ENCODE measurements around the gene NCOA6.

Gene NCOA6
- total RNA-seq, result 7.4 to 62.0 (median 13.4) reads per million in 18 experiments

DNA sequence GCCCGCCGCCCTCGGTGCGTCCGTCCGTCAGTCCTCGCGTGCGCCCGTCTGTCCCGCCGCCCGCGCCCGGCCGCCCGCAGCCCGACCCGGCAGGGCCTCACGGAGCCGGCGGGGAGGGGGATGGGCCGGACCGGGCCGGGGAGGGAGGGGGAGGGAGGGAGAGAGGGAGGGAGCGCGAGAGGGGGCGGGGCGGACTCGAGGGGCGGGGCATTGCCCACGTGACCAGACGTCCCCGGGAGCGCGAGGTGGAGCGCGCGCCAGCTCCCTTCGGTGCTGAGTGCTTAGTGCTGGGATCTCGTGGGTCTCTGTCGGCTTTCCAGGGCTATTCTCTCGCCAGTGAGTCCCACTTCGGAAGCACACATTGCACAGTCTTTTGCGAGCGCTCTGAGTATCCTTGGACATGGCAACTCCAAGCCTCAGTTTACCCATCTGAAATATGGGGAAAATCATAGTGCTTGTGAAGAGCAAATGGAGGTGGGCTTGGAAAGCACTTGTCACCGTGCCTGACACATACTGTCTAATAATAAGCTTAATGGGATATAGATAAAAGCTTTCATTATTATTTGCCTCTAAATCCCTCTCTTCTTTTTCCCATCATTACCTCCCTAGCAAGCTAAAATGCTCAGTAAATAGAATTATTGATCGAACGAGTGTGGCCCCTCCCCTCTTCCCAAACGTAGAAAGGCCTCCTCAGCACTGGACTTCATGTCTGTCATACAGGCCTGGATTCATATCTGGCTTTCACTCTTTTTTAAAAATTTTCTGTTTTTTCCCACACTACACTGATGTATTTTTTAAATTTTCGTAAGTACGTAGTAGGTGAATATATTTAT, at the start of gene NCOA6:
Gene NCOA6, minus strand, starts transcription at position 122 of the 833 bp plus-strand sequence. CDS start 43,296 bp downstream, outside the sequence.
- DNase-seq, result peak; percentile 80 to 86

- peak; percentile 86 to 91 for DNase-seq
Observed at GRCh38 chr20:34874094-34874654, 48.7 kb upstream of the NCOA6 start.

GRCh38 chr20:34873583-34874093, 48.2 kb upstream of the NCOA6 start:
- DNase-seq, result no peak

DNA sequence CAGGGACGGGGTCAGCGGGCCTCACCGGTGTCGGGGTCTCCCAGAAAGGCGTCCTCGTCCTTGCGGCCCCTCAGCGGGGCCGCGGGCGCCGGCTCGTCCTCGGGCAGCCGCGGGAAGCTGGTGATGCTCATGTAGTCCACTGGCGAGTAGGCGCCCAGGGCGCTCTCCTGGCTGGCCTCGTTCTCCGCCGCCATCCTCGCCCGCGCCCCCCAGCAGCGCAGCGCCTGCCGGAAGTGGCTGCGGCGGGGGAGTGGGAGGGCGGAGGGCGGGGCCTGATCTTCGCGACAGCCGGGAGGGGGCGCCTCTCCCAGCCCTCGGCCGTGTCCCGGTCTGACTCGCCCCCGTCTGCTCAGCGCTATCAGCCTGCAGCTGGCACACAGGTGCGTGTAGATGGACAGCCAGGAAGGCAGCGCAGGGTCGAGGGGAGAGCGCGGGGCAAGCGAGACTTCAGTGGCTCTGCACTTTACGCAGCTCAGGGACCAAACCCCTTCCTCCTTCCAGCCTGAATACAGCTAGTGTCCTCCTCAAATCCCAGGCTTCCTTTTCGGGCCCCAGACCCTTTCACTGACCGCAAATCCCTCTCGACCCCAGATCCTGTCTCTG, 47.3 kb upstream of the NCOA6 start, which contains the start of gene GGT7:
Gene GGT7, minus strand, starts transcription at position 235 of the 603 bp plus-strand sequence. Its CDS starts 41 bp downstream, at position 194.
- peak; percentile 60 to 76 for DNase-seq

- no peak for DNase-seq
Observed at GRCh38 chr20:34871966-34872621, 46.6 kb upstream of the NCOA6 start.

DNA sequence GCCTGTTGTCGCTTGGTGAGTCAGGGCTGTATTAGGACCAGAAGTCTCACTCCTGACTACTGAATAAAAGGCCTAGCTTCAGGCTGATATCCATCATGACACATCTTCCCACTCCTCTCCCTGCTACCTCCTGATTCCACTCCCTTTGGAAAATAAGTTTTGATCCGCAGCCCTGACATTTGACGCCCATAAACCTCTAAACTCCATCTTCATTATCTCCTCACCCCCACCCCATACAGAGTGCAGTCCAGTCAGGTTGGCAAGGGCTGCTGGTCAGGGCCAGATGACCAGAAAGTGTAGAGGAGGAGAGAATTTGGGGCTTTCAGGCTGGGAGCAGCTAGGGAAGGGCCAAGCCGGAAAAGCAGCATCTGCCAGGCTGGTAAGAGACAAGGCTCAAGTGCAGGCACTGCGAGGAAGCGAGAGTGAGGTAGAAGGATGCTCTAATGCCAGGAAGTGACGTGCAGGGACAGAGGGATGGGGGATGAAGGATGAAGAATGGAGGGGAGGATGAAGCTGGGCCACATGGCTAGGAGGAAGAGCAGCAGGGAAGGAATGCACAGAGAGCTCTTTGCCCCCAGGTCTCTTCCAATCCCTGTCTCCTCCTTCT, 46.0 kb upstream of the NCOA6 start:
- no peak for DNase-seq

GRCh38 chr20:34864216-34864615, 38.8 kb upstream of the NCOA6 start:
- no peak for DNase-seq

- no peak for DNase-seq
Observed at GRCh38 chr20:34863421-34863965, 38.0 kb upstream of the NCOA6 start.

DNA sequence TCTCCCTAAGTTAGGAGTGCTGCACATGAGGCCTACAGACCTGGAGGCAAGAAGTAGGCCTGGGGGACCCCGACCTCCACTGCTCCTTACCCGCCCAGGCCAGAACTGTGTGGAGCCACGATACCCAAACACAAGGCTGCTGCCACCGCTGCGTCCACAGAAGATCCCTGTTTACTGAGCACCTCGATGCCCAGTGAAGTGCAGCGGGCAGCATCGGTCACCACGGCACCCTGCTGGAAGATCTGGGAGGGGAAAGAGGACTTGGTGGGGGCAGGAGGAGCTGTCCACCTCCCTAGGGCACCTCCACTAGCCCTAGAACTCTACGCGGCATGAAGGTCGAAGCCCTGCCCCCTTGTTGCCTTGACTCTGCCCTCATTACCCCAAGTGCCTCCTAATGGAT, 37.3 kb upstream of the NCOA6 start:
- DNase-seq, result no peak

DNA sequence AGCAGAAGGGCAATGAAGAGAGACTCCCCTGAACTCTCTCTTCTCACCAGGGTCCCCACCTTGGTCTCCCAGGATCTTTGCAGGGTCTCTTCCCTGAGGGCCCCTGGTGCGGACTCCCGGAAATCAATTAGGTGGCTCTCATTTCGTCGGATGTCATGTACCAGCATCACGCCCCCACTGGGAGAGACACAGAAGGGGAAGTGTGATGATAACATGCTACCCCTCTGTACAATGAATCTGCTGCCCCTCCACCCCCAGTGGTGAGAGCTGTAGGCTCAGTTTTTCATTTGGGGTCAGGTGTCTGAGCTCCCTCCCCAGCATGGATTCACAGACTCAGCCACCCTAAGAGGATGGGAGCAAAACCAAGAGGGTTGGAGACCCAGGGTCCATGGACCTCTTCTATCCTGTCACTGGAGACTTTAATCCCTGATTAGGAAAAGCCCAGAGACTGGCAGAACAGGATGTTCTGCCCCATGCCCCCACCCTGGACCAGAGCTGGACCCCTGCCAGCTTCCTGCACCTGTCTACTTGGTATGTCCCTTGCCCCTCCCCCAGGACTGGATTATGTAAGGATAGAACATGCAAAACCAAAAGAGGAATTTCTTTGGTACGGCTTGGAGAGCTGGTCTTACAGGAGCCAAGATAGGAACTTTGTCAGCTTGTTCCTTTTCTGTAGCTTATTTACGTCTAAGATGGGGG, 36.1 kb upstream of the NCOA6 start:
- DNase-seq, result no peak

- no peak for DNase-seq
Observed at GRCh38 chr20:34859826-34860545, 34.5 kb upstream of the NCOA6 start.

GRCh38 chr20:34859367-34859766, 33.9 kb upstream of the NCOA6 start:
- no peak for DNase-seq

GRCh38 chr20:34852298-34852697, 26.8 kb upstream of the NCOA6 start:
- no peak for DNase-seq

DNA sequence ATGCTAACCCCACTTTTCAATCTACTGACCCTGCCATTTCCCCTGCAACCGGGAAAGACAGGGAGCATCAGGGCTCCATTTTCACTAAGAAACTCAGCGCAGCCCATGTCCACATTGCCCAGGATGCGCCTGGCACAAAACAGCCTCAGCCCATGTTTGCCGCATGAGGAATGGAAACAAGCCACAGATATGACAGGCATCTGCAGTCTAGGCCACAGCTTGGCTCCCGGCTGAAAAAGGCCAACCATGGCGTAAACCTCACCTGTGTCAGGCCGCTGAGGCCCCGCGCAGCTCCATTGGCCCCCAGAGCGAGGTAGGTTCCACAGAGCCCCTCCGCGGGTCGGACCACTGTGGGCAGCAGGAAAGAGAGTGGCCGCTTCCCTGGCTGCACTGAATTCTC, 25.5 kb upstream of the NCOA6 start:
- DNase-seq, result no peak

GRCh38 chr20:34849778-34850177, 24.3 kb upstream of the NCOA6 start:
- DNase-seq, result no peak

DNA sequence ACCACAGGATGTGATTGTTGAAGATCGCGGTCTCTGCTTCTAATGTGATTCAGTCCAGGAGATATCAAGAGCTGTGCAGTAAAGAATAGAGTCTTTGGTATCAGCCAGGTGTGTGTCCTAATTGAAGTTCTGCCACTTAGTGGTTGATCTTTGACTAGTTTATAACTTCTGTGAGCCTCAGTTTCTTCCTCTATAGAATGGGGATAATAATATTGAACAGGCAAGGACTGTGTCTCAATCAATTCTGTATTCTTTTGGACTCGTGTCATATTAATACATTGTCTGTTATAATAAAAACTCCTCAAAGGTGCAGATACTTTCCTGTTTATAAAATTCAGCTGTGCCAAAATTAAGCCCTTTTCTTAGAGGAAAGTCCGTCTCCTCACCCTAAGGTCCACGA, 23.1 kb upstream of the NCOA6 start:
- no peak for DNase-seq

DNA sequence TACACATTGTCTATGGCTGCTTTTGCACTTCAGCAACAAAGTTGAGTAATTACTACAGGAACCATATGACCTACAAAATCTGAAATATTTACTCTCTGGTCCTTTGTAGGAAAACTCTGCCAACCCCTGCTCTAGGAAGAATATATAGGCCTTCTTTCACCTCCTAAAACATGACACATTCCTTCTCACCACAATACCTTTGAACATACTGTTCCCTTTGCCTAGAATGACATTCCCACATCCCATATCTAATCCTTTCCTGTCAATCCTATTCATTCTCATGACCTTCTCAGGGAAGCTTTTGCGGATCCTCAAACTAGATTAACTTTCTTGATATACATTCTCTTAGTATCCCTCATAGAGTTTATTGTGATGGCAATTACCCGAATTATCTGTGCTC, 18.0 kb upstream of the NCOA6 start:
- DNase-seq, result no peak

DNA sequence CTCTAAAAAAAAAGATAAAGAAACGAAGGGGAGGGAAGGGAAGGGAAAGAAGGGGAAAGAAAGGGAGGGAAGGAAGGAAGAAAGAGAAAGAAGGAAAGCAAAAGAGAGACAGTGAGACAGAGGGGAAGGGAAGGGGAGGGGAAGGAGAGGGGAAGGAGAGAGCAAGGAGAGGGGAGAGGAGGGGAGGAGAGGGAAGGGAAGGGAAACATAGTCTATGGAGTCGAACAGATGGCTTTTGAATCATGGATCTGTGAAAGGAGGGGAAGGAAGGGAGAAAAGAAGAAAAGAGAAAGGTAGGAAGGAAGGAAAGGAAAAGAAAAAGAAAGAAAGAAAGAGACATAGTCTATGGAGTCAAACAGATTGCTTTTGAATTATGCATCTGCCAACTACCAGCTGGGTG, 16.7 kb upstream of the NCOA6 start:
- DNase-seq, result no peak

DNA sequence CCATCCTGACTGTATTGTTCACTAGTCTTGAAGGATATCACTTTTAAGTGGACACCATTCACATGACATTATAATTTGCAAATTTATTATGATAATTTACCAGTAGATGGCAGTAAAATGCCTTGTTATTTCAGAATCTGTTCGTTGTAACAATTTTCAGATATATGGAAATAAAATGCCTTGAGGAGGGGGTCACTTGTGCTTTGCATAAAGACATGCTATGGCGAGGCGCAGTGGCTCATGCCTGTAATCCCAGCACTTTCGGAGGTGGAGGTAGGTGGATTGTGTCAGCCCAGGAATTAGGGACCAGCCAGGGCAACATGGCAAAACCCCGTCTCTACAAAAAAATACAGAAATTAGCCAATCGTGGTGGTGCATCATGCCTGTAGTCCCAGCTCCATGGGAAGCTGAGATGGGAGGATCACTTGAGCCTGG, 9.0 kb upstream of the NCOA6 start:
- peak; percentile 7 to 81 for DNase-seq

GRCh38 chr20:34831936-34832335, 6.5 kb upstream of the NCOA6 start:
- DNase-seq, result peak; percentile 5 to 17

- DNase-seq, result no peak
Observed at GRCh38 chr20:34829191-34829590, 3.7 kb upstream of the NCOA6 start.
